ENCODE data around the gene OCA2. TPM values are rescaled to one million over a fixed set of nuclear protein-coding genes. Genes with fewer than 3 reads are reported as not detected.

Gene OCA2
- total RNA-seq, 2 experiments from 2014 or later: not detected

DNA sequence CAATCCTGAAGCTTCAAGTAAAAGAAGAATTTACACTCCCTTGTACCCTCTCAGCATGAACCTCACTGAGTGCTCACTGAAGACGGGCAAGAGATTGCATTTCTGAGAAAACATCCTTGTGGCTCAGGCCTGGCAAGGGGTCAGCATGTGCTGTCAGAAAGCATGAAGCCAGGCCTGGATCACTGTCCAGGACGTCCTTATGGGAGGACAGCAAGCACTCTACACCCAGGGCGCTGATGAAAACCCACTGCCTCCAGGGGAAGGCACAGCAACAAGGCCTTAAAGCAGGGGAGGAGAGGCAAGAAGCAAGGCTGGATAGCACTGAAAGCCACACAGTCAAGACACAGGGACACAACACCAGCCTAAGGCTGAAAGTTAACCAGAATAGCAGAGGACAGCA lies 315.4 kb downstream of the OCA2 start:
- H3K4me1 ChIP-seq (ENCODE audit: insufficient read depth, low read length, poor library complexity, severe bottlenecking): no peaks in the 10 kb centered on the region
- H3K4me2 ChIP-seq (ENCODE audit: low read length): no peak overlapping the region
- BruUV-seq (replicated peaks): no TSS peak
- intact Hi-C loops (cut with micrococcal nuclease; ENCODE audit: unreplicated experiment): no loop called here
- no peak overlapping the region for H2AFZ ChIP-seq (ENCODE audit: low read length)
- H3K79me2 ChIP-seq (ENCODE audit: insufficient read depth, low read depth, low read length): no peaks in the 10 kb centered on the region
- H3K27ac ChIP-seq (ENCODE audit: low read depth, low read length, poor library complexity, severe bottlenecking): no peak overlapping the region
- CTCF ChIA-PET (ENCODE audit: unreplicated experiment): no interaction called here
- TF ChIP-seq, protein P1, sequence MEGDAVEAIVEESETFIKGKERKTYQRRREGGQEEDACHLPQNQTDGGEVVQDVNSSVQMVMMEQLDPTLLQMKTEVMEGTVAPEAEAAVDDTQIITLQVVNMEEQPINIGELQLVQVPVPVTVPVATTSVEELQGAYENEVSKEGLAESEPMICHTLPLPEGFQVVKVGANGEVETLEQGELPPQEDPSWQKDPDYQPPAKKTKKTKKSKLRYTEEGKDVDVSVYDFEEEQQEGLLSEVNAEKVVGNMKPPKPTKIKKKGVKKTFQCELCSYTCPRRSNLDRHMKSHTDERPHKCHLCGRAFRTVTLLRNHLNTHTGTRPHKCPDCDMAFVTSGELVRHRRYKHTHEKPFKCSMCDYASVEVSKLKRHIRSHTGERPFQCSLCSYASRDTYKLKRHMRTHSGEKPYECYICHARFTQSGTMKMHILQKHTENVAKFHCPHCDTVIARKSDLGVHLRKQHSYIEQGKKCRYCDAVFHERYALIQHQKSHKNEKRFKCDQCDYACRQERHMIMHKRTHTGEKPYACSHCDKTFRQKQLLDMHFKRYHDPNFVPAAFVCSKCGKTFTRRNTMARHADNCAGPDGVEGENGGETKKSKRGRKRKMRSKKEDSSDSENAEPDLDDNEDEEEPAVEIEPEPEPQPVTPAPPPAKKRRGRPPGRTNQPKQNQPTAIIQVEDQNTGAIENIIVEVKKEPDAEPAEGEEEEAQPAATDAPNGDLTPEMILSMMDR (conservative IDR thresholded peaks at IDR 0.05; ENCODE audit: low read length): no peak
- TF ChIP-seq EZH2phosphoT487 (IDR thresholded peaks at IDR 0.05; ENCODE audit: borderline replicate concordance, low read depth, low read length): no peak
- DNase-seq (ENCODE audit: low spot score): no peak
- H3K9me2 ChIP-seq (ENCODE audit: insufficient read depth, low read length): no peaks in the 10 kb centered on the region
- no peaks in the 10 kb centered on the region for H3K9me3 ChIP-seq (ENCODE audit: low read length)
- H4K20me1 ChIP-seq (ENCODE audit: insufficient read depth, low read length): no peaks in the 10 kb centered on the region
- POLR2A ChIA-PET: interaction anchor here (0.6 kb wide), 1 partner anchor 193 kb away, joined by 3 read pairs; no protein-coding TSS in a partner anchor
- no peak overlapping the region for H3K4me3 ChIP-seq (ENCODE audit: low read depth, low read length, poor library complexity, severe bottlenecking)
- H3K36me3 ChIP-seq (ENCODE audit: insufficient read depth, low read length): no peaks in the 10 kb centered on the region

DNA sequence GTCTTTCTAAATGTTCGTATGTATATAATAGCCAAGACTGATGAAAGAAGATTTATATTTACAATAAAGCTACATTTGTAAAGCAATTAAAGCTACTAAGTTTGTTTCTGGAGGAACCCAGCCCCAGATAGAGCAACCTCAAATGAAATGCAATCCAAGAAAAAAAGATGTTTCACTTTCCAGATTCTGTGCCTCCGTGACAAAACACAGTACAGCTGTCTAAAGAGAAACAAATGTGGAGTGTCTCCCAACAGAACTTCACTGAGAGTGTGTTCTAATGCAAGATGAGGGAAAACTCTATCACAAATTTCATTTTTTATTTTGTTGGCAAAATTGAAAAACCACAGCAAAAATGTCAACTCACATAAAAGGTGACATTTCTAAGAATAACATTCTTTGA lies 317.0 kb downstream of the OCA2 start:
- Histone ChIP-seq H3K4me3 (ENCODE audit: low read depth, low read length, poor library complexity, severe bottlenecking) (no peak overlapping the region), H3K79me2 (ENCODE audit: insufficient read depth, low read depth, low read length) (no peaks in the 10 kb centered on the region), H4K20me1 (ENCODE audit: insufficient read depth, low read length) (no peaks in the 10 kb centered on the region), H3K4me2 (ENCODE audit: low read length) (no peak overlapping the region), H3K4me1 (ENCODE audit: insufficient read depth, low read length, poor library complexity, severe bottlenecking) (no peaks in the 10 kb centered on the region), H3K9me3 (ENCODE audit: low read length) (no peaks in the 10 kb centered on the region), H3K36me3 (ENCODE audit: insufficient read depth, low read length) (no peaks in the 10 kb centered on the region), H2AFZ (ENCODE audit: low read length) (no peak overlapping the region), H3K27ac (ENCODE audit: low read depth, low read length, poor library complexity, severe bottlenecking) (no peak overlapping the region), H3K9me2 (ENCODE audit: insufficient read depth, low read length) (no peaks in the 10 kb centered on the region)
- BruUV-seq (replicated peaks): no TSS peak
- ChIA-PET POLR2A (interaction anchor here (0.7 kb wide), 1 partner anchor 255 kb away, joined by 3 read pairs; no protein-coding TSS in a partner anchor), CTCF (ENCODE audit: unreplicated experiment) (no interaction called here)
- DNase-seq (ENCODE audit: low spot score): no peak
- TF ChIP-seq, protein P1 (conservative IDR thresholded peaks at IDR 0.05; ENCODE audit: low read length): no peak
- TF ChIP-seq EZH2phosphoT487 (IDR thresholded peaks at IDR 0.05; ENCODE audit: borderline replicate concordance, low read depth, low read length): no peak
- intact Hi-C loops (cut with micrococcal nuclease; ENCODE audit: unreplicated experiment): no loop called here

DNA sequence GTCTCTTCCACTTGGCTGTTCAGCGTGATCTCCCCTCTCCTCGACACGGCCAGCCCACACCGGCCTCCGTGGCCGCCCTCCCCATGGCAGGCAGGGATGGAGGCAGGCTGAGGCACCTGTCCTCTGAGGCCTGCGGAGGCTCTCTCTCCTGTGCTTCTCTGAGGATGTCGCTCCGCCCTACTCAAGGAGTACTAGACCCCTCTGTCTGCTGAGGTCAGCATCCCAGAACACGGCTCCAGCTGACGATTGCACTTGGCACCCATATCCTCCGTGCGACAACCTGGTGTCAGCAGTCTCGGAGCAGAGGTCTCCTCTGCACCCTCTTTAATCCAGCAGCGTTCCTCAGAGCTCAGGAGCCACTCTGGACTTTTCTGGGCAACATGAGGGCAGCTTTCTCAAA lies 322.6 kb downstream of the OCA2 start:
- Histone ChIP-seq H3K27ac (ENCODE audit: low read depth, low read length, poor library complexity, severe bottlenecking) (no peak overlapping the region), H3K36me3 (ENCODE audit: insufficient read depth, low read length) (no peaks in the 10 kb centered on the region), H3K79me2 (ENCODE audit: insufficient read depth, low read depth, low read length) (no peaks in the 10 kb centered on the region), H4K20me1 (ENCODE audit: insufficient read depth, low read length) (no peaks in the 10 kb centered on the region), H3K4me3 (ENCODE audit: low read depth, low read length, poor library complexity, severe bottlenecking) (no peak overlapping the region), H3K4me2 (ENCODE audit: low read length) (no peak overlapping the region), H3K4me1 (ENCODE audit: insufficient read depth, low read length, poor library complexity, severe bottlenecking) (no peaks in the 10 kb centered on the region), H3K9me2 (ENCODE audit: insufficient read depth, low read length) (no peaks in the 10 kb centered on the region), H2AFZ (ENCODE audit: low read length) (no peak overlapping the region), H3K9me3 (ENCODE audit: low read length) (no peaks in the 10 kb centered on the region)
- TF ChIP-seq EZH2phosphoT487 (IDR thresholded peaks at IDR 0.05; ENCODE audit: borderline replicate concordance, low read depth, low read length): no peak
- TF ChIP-seq, protein P1 (conservative IDR thresholded peaks at IDR 0.05; ENCODE audit: low read length): no peak
- DNase-seq (ENCODE audit: low spot score): no peak
- POLR2A ChIA-PET: no interaction called here
- CTCF ChIA-PET (ENCODE audit: unreplicated experiment): no interaction called here
- intact Hi-C loops (cut with micrococcal nuclease; ENCODE audit: unreplicated experiment): no loop called here
- no TSS peak for BruUV-seq (replicated peaks)
